Measurements from ENCODE around the gene TNRC18.
"Not testable (repeated sequence)": the region's sequence is repeated elsewhere in the genome, so short reads cannot be mapped to it uniquely, and the experiment has no call there.

The TNRC18 gene

DNA sequence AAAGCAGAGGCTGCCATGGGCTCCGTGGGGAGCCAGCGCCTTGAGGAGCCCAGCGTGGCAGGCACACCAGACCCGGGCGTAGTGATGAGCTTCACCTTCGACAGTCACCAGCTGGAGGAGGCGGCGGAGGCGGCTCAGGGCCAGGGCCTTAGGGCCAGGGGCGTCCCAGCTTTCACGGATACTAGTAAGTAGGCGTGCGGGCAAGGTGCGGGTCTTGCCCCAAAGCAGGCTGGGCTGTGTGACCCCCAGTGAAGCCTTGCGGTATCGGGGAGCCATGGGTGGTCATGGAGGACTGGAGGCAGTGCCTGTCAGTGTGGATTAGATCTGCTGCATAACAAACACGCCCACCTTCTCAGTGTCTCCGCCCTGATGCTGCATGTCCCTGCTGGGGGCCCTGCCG is 135.8 kb downstream of the TNRC18 start:
- no peak for DNase-seq

DNA sequence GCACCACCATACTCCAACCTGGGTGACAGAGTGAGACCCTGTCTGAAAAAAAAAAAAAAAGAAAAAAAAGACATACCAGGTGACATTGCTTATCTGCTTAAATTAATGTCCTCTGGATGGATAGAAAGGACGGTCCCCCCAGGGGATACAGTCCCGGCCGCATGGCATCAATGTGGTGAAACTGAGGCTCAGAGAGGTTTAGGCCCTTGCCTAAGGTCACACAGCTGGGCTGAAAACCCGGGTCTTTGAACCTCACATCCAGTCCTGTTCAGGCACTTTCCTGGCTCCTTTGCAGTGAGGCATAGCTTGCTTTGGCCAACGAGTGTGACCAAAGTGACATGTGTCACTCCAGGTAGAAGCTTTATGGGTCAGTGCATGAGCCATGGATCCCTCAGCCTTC is 136.3 kb downstream of the TNRC18 start:
- not testable (repeated sequence) for DNase-seq

DNA sequence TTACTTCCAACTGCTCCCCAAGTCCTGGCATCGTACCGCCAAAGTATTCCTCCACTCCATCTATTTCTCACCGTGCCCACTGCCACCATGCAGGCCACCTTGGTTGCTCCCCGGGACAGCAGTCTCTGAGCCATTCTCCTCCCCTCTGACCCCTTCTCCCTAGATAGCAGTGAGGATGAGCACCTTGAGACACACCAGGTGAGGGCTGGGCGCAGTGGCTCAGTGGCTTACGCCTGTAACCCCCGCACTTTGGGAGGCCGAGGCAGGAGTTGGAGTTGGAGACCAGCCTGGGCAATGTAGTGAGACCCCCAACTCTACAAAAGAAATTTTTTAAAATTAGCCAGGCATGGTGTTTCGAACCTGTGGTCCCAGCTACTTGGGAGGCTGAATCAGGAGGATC is 136.7 kb downstream of the TNRC18 start:
- DNase-seq = no peak

DNA sequence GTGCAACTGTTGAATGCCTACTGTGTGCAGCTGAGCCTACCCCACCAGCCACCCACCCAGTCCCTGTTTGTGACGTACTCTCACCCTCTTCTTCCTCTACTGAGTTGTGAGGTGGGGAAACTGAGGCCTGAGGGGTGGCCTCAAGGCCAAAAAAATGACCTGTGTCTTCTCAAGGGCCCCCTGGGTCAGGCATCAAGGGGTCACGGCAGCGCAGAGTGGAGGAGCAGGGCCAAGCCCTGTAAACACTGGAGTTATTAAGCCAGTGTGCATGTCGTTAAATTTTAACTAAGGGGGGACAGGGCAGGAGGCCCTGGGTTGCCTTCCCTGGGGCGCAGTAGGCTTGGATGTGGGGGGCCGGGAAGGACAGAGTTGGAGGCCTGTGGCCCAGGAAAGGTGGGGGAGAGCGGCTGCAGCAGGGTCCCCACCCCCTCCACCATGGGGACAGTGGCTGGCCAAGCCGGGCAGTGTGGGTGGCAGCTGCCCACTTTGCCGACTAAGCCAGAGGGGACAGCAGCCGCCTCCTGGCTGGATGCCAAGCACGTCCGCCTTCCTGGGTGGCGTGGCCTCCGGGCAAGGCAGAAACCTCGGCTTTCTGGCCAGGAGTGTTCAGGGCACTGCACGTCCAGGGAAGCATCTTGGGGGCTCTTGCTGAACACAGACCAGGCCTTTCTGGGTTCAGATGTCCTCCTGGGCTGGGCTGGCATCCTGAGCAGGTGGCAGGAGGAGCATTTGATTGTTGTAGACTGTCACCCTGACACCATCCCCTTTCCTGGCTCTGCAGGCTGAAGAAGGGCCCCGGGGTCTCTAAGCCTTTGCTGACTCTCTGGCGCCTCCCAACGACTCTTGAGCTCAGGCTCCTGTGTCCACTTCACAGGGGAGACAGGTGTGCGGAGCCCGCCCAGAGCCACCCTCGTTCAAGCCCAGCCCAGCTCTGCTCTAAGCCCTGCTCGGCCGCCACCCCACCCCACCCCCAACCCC is 139.0 kb downstream of the TNRC18 start:
- no peak for DNase-seq

DNA sequence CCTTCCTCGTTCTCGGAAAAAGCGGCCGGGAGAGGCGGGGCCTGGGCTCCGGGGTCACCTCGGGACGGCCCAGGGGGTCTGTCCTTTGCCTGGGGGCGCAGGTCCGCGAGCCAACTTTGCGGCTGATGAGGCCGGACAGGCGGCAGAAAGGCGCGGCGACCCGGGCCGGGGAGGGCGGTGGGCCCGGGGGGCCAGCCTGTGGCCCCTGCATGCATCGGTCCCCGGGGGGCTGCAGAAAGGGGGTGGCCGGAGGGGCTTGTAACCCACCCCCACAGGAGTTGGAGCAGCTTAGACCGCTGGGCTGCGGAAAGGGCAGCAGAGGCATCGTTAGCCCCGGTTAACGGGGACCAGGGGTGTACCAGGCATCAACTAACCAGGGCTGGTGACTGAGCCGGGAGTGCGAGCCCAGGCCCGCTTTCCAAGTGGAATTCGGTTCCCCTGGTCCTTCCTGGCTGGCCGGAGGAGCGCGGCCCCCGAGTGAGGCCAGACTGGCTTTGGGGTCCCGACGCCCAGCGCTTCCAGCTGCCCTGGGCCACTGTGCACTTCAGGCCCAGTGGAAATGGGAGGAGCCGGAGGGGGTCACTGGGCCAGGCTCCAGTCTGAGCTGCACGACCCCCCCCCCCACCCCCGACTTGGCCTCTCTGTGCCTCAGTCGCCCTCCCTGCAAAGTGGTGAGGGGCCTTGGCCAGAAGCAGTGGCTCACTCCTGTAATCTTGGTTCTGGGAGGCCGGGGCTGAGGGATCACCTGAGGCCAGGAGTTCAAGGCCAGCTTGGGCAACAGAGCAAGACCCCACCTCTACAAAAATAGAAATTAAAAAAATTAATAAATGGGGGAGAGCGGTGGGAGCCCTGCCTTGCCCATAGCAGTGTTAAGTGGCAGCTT is 140.0 kb downstream of the TNRC18 start:
- no peak for DNase-seq

DNA sequence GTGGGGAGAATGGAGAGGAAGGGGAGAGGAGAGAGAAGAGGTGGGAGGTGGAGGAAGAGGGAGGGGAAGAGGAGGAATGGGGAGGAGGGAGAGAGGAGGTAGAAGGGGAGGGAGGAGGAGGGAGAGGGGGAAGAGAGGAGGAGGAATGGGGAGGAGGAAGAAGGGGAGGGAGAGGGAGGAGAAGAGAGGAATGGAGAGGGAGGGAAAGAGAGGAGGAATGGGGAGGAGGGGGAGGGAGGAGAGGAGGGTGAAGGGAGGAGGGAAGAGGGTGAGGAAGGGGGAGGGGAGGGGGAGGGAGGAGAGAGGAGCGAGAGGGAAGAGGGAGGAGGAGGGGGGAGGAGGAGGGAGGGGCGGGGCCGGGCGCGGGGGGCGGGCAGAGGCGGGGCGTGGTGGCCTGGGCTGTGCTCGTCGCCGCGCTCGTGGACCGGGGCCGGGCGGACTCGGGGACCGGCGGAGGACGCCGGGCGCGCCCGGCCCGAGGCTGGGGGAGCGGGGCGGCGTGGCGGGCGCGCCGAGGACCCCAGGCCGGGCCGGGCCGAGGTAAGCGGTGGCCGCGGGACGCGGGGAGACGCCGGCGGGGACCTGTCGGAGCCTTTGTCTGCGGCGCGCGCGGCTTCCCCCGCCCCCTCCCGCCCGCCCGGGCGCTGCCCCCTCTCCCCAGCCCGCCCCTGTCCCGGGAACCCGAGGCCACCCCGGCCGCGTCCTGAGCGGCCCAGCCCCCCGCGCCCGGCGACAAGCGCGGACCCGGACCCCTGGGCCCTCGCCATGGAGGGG is 140.9 kb downstream of the TNRC18 start, which contains the start of gene SLC29A4:
Gene SLC29A4, plus strand, starts transcription at position 401 of the 774 bp plus-strand sequence. CDS start 4,874 bp downstream, outside the sequence.
- DNase-seq = no peak

DNA sequence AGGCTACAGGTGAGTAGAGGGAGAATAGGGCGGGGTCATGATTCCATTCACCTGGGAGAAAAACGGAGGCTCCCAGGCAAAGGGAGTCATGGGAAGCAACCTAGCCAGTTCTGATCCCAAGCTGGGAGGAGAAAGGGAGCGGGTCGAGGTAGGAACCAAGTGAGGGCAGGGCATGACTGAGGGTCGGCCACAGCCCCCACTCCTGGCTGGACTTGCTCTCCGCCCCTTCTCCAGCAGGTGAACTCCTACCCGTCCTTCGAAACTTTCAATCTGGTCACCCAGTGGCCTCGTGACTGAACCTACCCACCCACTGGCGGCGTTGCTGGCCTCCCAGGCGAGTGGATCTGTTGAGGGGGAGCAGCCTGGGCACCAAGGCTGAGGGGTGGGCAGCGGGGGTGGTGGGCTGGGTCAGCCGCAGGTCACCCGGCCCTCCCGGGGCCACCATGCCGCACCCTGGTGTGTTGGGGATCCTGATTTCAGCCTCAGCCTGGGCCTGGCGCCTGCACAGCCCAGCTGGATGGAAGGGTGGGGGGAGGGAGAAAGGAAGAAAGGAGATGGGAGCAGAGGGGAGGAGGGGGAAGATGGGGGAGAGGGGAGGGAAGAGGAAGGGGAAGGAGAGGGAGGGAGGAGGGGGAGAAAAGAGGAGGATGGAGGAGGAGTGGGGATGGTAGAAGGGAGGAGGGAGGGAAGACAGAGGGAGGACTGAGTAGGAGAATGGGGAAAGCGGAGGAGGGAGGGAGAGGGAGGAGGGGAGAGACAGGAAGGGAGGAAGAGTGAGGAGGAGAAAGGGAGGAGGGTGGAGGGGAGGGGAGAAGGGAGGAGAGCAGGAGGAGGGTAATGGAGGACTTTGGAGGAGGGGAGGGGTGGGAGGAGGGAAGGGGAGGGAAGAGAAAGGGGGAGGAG is 141.8 kb downstream of the TNRC18 start:
- not testable (repeated sequence) for DNase-seq

DNA sequence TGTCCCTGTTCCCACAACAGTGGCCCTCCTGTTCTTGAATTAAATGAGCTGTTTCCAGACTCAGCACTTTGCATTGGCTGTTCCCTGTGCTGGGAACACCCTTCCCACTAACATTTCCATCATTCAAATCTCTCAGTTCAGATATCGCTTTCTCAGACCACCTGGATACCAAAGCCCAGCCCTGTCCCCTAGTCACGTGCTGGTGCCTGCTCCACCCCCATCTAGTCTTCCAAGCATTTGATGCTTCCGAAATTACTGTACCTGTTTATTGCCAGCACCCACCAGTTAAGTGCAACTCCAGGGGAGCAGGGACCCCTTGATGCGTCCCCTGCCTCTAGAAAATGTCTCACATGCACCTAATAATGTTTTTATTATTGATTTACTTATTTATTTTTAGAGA is 143.9 kb downstream of the TNRC18 start:
- no peak for DNase-seq

DNA sequence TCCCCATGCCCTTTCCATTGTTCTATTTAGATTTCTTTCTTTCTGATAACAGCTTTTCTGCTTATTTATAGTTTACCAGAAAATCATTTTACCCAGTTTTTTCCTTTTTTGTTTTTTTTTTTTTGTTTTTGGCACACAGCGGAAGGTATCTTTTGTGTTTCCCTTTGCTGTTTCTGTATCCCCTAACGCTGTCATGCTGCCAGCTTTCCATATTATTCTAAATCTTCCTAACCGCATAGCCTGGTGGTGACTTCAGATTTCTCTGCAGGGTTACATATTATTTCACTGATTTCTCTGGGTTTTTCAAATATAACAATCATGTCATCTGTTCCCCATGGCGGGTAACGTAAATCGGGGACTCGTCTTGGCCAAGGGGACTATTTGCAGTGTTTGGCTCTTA is 144.9 kb downstream of the TNRC18 start:
- no peak for DNase-seq

DNA sequence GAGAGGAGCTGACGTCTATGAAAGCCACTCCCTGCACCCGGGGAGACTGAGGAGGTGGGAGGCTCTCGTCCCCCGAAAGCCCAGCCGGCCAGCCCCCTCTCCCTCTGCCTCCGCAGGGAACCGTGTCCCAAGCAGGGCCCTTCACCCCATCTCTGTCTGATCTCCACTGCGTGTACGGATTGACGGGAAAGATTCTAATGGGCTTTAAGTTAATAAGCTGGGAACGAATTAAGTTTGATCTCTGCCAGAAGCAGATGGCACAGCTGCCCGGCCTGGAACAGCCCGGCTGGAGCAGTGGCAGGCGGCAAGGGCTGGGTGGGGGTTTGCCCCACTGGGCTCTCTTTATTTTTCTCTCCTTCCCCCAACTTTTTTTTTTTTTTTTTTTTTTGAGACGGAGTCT is 147.0 kb downstream of the TNRC18 start:
- DNase-seq = no peak

DNA sequence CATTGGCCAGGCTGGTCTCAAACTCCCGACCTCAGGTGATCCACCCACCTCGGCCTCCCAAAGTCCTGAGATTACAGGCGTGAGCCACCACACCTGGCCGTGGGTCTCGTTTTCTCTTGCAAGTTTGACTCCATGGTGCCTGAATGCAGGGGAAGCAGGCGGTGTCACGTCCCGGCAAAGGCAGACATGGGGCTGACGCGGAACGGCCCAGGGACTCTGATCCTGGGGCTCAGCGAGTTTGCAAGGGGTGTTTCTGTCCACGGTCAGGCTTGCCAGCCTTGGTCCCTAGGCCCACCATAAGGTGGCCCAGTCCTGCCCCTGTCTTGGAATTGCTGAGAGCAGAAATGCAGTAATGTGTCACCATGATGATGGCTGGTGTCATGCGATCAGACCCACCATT is 147.5 kb downstream of the TNRC18 start:
- not testable (repeated sequence) for DNase-seq

DNA sequence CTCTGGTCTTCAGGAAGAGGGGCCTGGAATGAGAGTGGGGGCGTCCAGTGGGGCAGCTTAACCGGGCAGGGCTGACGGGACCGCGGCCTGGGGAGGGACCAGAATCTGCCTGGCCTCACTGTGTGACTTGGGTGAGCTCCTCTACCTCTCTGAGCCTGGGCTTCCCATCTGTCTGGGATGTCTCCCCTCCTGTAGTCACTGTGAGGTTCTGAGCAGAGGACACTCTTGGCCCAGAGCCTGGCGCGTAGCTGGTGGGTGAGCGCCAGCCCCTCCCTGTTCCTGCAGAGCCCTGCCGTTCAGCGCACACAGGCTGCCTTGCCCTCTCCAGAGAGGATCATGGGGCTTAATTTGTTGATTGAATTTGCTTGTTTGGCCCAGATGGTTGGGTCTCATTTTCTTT is 148.1 kb downstream of the TNRC18 start:
- DNase-seq = not testable (repeated sequence)

DNA sequence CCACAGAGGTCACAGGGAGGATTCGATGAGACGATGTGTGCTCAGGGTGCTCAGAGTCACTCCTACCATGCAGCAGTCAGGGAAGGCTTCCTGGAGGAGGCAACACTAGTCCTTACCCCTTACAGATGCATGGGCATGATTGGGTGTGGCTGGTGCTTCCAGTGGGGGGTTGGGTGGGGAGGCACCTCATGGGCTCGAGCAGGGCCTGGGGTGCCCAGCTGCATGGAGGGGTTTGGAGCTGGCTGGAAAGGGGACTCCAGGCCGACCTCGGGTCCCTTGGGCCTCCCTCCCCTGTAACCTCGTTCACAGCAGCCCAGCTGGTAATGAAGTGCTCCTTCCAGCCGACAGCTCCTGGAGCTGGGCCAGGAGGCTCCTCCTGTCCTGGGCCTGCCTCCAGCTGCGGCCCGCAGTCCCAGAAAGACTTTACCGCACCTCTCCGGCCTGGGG is 148.6 kb downstream of the TNRC18 start:
- DNase-seq = not testable (repeated sequence)

DNA sequence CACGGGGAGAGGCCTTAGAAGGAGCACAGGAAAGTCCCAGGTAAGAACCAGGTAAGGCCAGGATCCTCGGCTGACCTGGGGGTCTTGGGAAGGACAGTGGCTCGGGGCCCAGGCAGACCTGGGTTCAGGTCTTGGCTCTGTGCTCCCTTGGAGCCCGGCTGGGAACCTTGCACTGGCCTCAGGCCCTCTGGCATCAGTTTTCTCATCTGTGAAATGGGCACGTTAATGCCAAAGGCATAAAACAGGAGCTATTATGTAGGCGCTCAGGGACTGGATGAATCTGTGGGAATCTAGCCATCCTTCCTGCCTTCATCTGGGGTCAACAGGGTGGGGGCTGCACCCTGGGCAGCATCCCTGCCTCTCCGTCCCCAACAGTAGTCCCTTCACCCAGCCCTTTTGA is 149.2 kb downstream of the TNRC18 start:
- DNase-seq = no peak

DNA sequence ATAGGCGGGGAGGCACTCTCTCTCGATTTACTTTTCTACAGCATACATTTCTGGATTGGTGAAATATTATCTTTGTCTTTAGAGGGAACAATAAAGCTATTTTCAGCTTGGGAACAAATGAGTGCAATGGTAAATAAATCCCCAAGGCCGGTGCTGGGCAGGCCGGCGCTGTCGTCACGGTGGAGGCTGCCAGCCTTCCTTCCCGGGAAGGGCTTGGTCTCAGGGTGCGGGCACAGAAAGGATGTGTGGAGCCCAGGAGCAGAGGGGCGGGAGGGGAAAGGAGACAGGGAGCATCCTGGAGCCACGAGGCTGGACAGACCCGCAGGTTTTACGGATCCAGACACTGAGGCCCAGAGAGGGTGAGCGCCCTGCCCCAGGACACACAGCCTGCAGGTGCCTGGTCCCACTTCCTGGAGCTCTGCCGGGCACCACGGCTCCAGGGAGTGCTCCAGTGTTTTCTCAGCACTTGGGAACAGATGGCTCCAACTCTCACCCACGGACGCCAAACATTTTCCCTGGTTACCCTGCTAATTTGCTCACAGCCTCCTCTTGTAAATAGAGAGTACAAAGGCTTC is 149.7 kb downstream of the TNRC18 start:
- DNase-seq = not testable (repeated sequence)

DNA sequence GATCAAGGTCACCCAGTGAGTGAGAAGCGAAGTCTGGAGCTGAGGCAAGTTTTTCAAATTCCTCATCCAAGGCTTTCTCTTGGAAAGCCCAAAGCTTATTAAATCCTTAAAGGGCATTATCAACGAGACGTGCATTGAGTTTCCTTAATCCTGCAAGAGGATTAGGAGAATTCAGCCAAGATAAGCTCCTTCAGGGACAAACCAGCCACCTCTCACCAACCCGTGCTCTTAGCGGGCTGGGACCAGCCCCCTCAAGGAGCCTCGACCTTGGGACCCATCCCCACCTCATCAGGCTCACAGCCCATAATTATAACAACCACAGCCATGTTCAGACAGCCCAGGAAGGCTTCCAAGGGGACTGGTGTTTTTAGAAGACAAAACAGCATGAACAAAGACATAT is 152.8 kb downstream of the TNRC18 start:
- no peak for DNase-seq

DNA sequence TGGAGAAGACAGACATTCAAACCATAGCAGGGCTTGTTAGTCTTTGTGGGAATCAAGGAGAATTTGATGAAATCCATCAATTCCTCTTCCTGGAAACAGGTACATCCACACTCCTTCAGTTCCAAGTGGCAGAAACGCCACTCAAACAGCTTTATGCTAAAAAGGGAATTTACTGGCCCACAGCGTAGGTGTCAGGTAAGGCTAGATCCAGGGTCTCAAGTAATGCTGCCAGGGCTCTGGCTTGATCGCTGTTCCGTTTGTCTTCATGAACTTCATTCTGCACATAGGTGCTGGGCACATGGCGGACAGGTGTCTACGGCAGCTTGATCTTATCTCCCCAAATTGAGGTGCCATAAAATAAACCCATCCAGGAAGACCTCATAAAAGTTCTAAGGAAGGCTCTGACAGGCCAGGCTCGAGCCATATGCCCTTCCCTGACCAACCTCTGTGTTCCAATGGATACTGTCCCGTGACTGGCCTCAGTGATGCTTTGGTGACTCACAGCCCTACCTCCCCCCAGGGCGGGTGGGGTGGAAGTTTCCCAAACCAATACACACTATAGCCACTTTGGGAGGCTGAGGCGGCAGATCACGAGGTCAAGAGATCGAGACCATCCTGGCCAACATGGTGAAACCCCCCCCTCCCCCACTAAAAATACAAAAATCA is 153.5 kb downstream of the TNRC18 start:
- DNase-seq = not testable (repeated sequence)

DNA sequence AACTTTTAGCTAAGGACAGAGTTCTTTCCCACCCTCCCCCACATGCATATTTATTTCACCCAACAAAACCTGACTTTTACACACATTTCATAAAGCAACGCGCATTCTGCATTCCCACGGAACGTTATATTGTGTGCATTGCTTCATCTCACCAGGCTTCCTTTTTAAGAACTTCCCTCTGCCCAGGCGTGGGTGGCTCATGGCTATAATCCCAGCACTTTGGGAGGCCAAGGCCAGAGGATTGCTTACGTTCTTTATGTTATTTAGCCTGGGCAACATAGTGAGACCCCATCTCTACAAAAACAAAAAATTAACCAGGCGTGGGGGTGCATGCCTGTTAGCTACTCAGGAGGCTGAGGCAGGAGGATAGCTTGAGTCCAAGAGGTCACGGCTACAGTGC is 155.8 kb downstream of the TNRC18 start:
- not testable (repeated sequence) for DNase-seq

DNA sequence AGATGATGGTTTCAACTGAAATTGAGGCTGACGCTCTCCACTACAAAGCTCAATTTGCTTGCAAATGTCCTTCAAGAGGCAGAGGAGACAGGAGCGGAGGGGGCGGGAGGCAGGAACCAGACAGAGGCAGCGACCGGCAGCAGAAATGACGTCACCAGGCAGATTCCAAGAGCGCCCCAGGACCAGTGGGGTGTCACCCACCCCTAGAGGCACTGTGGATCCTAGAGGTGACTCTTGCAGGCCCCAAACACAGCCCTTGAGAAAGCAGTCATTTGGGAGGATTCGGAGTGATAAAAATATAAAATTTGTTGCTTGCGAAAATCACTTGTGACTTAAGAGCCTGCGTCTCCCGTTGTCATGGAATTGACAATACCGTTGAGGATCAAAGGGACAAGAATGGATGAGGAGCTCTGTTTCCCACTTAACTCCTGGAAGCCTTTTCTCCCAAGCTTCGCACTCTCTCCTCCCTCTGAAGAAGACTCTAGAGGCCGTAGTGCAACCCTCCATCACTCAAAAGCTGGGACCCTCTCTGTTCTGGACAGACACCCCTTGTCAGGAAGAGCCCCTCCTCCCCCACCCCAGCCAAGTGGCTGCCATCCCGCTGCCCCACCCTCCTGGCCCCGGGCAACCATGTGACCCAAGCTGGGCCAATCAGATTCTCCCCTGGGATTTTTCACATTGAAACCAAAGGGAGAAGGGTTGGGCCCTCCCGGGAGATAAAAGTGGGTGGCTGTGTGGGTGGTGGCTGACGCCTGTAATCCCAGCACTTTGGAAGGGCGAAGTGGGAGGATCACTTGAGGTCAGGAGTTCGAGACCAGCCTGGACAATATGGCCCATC is 157.2 kb downstream of the TNRC18 start:
- no peak for DNase-seq

Measured in NCI-H1417 treated with DMSO at 0.1 percent for 48 hours (cell line).